Colon (tissue), 2 donors: Measurements from ENCODE around the gene HDAC11.
"Not testable (repeated sequence)": the region's sequence is repeated elsewhere in the genome, so short reads cannot be mapped to it uniquely, and the experiment has no call there.

ENCODE experiments used
- FAIRE-seq: peaks from 2 replicates; lab custom pipeline; 2012; peaks lifted over from hg19 to GRCh38; lab: Jason Lieb, UNC
- donor health status: control.
- donor health status: control.

HDAC11 gene

GRCh38 chr3:13470894-13471574 is 9.1 kb upstream of the HDAC11 start:
- no peak for FAIRE-seq

DNA sequence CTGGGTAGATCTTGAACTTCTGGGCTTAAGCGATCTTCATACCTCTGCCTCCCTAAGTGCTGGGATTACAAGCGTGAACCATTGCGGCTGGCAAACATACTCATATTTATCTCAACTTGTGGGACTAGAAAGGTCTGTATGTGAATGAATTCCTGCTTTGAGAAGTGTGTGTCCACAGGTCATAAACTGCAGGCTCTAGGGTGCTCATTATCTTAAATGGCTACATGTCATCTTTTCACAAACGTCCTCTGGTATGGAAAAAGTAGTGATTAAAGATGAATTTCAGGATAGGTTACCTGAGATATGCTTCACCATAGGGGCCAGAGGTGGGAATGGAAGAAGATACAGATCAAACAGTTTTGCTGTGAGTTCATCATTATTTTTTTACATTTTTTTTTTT is 7.8 kb upstream of the HDAC11 start:
- FAIRE-seq: no peak

DNA sequence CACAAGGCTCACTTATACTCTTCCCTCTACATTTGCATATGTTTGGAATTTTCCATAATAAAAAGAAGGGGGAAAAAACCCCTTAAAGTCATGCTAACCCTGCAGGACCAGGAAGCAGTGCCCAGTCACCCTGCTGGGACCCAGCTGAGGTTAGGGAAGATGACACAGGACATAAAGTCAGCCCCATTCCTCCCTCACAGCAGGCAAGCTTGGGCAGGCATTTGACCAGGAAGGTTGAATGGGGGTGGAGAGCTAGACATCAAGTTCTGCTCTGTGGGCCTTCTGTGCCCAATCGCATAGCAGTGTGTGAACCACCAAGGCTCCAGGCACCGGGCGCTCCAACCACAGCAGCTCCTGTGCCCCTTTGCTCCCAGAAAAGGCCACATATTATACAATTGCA is 7.1 kb upstream of the HDAC11 start:
- no peak for FAIRE-seq

DNA sequence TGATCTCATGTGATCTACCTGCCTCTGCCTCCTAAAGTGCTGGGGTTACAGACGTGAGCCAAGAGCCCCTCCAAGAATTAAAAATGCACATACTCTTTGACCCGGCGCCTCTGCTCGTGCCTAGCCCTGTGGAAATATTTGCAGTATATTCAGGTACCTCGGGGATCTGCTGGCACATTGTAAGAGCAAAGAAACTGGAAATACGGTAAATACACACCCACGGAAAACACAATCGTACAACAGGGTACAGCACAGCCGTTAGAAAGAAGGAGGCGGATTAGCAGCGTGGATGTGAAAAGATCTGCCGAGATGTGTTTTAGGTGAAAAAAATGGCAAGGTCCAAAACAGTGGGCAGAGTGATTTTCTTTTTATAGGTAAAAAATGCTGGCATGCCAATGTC is 6.1 kb upstream of the HDAC11 start:
- no peak for FAIRE-seq

DNA sequence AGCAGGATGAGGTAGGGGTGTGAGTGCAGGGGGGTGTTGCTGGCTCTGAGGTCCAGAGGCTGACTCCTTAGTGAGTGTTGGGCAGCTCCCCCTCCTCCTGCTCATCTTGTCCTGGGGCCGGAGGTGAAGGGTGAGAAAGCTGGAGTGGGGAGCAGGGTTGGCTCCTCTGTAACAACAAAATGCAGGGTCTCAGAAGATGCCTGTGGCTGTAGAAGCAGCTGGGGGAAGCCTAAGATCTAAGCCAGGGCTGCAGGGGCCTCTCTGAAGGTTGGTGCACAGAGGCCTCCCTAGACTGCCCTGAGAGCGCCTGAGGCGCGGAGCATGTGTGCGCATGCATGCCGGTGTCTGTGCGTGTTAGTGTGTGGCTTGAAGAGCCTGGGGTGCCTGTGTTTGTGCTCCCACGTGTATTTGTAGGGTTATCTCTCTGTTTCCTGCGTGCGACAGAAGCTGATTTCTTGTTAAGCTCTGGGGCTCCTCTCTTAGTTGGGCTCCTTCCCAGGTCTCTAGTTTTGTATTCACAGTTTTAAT is 5.3 kb upstream of the HDAC11 start:
- FAIRE-seq: no peak

DNA sequence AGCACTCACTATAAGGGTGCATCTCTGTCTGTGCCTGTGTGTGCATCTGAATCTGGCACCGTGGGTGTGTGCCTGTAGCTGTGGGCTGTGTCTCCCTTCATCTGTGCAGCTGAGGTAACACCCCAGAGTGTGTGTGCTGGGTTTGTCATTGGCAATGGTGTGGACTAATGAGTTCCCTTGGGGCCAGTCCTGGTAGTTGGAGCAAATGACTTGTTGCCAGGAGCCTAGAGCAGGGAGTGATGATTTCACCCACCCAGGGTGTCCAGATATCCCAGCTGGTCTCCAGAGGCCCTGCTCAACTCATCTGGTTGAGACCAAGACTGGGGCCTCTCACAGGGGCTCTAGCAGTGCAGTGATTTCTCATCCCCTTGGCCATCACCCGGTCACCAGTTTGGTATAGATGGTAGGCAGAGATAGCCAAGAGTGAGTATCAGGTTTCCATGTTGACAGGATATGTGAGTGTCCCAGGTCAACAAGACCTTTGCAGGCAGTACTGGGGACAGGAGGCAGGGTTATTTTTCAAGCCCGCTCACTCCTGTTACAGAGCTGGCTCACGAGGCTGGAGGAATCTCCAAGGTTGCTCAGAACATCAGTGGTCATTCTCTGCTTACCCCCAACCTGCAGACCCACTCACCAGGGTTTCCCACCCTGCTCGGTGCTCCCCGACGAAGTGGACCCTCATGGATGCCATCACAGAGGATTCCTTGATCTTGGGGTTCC is 4.1 kb upstream of the HDAC11 start:
- no peak for FAIRE-seq

DNA sequence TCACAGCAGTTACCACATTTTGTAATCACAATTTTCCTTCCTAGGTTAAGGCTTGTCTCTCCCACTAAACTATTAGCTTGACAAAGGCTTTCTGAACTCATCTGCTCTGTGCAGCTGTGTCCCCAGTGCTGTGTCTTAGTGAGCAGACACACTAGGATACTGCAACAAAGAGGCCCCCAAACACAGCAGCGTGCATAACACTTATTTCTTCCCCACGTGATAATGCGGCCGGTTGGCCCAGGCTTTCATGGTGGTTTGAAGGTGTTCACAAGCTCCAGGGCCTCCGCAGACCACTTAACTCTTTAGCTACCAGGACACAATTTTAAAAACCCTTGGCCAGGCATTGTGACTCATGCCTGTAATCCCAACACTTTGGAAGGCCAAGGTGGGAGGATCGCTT is 2.2 kb upstream of the HDAC11 start:
- no peak for FAIRE-seq

DNA sequence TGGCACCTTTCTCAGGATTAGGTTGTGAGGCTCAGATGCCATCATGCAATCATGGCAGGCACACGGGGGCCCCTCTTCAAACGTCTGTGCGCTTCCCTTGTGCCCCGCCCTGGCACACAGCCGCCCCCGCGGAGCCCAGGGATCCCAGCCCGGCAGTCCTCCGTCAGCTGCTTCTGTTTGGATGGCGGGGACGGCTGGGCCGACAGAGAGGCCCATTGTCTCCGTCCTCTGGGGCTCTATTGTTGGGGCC is 849 bp upstream of the HDAC11 start:
- FAIRE-seq: no peak

DNA sequence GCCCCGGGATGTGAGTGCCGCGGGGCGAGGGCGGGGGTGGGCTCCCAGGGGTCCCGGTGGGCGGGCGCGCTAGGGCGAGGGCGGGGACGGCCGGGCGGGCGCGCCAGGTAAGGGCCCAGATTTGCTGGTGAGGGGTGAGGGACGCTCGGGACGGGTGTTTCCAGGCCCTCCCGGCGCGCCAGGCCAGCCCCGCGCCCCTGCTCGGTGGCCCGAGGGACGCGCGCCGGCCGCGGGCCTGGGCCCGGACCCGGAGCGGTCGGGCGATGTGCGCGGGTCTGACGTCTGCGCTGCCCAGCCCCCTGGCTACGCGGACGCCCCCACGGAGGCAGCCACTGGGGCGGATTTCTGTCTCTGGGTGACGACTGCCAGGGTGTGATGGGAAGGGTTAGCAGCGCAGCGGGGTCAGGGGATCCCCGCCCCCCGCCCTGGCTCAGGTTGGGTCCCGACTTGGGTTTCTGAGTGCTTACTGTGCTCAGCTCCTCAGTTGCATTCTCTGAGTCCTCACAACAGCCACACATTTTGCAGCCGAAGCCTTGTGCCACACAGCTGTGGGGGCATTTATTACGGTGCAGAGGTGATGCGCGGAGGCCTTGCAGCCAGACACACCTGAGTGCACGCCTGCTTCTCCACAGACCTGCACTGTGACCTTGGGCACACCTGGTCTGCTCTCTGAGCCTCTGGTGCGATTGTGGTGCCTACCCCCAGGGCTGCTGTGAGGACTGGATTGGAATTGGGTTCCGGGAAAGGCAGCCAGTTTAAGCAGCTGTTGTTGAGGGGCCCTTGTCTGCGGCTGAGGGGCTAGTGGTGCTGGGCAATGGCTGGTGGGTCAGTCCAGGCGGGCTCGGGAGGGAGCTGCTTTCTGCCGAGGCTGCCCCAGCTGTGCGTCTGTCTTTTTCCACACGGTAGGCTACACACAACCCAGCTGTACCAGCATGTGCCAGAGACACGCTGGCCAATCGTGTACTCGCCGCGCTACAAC is 523 bp downstream of the HDAC11 start:
- no peak for FAIRE-seq

DNA sequence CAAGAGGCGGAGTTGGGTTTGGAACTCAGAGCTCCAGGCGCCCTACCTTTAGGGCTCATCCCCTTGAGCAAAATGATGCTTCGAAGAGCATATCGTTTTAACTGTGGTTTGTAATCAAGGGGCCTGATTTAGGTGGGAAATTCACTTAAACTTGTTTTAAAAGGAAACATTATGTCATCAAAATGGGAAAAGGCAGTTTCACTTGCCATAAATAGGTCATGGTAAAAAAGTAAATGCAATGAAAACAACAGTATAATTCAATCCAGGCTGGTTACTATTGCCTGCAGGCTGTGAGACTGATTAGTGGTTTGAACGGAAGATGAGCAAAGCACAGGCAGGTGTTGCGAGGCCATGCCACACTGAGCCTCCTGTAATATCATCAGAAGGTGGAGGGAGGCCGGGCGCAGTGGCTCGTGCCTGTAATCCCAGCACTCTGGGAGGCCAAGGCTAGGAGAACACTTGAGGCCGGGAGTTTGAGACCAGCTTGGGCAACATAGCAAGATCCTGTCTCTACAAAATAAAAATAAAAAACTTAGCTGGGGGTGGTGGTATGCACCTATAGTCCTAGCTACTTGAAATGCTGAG is 2.1 kb downstream of the HDAC11 start:
- no peak for FAIRE-seq

GRCh38 chr3:13483286-13483685 is 3.2 kb downstream of the HDAC11 start:
- no peak for FAIRE-seq

GRCh38 chr3:13483988-13484695 is 4.0 kb downstream of the HDAC11 start:
- FAIRE-seq: no peak

DNA sequence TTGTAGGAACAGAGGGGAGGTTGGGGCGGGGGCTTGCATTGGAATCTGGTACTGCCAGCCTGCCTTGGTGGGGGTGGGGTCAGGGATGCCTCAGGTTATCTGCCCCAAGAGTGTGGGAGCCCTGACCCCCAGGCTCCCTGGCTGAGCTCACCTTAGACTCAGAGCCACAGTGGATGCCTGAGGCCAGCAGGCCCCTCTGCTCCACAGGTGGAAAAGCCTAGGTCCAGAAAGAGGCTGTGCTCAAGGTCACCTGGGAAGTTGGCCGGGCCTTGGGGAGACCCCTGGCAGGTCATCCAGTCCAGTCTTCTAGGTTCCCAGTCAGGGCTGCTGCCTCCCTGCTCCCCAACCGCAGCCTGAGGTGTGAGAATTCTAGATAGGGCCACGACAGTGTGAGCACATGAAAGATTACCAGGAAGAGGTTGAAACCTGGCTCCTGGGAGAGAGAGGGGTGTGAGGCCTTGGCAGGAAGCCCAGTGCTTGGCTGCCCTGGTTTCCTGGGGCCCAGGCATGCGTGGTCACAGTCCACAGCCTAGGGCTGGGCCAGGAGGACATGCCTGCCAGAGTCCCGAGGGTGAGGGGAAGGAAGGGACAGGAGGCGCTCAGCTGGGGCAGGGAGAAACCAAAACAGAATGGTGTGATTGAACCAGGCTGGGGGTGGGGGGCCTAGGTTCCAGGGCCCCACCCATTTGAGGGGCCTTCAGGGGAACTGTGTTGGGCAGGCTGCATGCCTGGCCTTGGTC is 4.9 kb downstream of the HDAC11 start:
- no peak for FAIRE-seq

DNA sequence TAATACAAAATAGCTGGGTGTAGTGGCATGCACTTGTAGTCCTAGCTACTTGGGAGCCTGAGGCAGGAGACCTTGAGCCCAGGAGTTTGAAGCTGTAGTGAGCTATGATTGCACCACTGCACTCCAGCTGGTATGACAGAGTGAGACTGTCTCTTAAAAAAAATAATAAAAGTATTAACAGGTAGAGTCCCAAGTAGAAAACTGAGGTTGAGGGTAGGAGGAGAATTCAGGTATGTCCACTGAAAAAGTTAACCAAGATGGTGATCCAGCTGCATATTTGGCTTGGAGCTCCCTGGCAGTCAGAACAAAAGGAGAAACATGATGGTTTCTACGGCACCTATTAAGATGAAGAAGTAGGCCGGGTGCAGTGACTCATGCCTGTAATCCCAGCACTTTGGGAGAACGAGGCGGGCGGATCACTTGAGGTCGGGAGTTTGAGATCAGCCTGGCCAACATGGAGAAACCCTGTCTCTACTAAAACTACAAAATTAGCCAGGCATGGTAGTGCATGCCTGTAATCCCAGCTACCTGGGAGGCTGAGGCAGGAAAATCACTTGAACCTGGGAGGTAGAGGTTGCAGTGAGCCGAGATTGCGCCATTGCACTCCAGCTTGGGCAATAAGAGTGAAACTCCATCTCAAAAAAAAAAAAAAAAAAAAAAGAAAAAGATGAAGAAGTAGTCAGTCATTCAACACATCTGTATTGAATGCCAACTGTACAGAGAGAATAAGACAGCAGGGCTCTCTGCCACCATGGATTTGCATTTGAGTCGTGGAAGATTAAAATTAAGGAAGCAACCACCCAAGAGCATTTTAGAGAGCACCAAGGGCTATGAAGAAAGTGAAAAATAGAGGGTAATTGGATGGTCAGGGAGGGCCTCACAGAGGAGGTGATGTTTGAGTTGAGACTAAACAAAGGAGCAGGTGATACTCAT is 5.8 kb downstream of the HDAC11 start:
- not testable (repeated sequence) for FAIRE-seq

DNA sequence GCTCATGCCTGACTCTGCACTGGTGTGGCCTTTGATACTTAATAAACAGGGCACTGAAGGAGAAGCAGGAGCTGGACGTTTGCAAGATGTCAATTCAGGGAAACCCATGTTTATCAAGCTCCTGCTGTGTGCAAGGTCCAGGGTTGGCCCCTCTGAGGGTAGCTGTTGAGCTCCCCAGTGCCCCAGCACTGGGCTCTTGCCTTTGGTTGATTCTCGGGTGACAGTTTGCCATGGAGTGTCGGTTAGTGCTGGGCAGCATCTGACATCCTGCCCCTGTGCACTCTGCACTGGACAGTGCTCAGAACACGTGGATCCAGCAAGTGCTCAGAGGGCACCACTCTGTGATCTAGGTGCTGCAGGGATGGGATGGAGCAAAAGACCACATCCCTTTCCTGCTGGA is 7.3 kb downstream of the HDAC11 start:
- no peak for FAIRE-seq

DNA sequence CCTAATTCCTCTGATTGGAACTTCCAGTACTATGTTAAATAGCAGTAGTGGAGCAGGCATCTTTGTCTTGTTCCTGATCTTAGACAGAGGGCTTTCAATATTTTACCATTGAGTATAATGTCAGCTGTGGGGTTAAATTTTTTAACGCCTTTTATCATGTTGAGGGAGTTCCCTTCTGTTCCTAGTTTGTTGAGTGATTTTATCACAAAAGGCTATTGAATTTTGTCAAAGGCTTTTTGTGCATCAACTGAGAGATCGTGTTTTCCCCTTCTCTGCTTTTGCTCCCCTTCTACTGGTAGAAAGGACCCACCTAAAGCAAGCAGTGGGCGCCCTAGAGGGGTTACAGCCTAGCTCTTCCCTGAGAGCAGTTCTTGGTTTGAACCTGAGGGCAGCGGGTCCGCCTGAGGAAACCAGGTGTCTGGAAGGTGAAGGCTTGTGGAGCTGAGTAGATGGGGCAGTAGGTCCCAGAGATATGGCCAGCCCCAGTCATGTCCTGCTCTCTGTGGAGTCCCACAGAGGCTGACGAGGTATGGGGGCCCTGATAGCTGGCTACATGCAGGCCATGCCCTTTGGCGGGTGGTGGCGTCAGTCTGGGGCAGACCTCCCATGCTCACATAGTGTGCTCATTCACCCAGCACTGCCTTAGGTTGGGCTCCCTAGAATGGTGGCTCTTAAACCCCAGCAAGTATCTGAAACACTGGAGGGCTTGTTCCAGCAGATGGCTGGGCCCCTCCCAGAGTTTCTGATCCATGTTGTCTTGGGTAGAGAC is 11.3 kb downstream of the HDAC11 start:
- no peak for FAIRE-seq

- no peak for FAIRE-seq
These were observed 11.9 kb downstream of the HDAC11 start for GRCh38 chr3:13492048-13492447.

GRCh38 chr3:13492976-13493866 is 13.1 kb downstream of the HDAC11 start:
- no peak for FAIRE-seq
